ENCODE results near the gene IZUMO1R. TPM values are rescaled to one million over a fixed set of nuclear protein-coding genes. Genes with fewer than 3 reads are reported as not detected.

The IZUMO1R gene
- total RNA-seq, 1 experiment from 2014 or later, result not detected

- TF ChIP-seq E2F4 (CRISPR knock-in tag; IDR thresholded peaks at IDR 0.05; ENCODE audit: borderline replicate concordance, low read depth), result no peak
- no peak for TF ChIP-seq ZMAT4 (CRISPR knock-in tag; IDR thresholded peaks at IDR 0.05)
- TF ChIP-seq JUN (CRISPR knock-in tag; IDR thresholded peaks at IDR 0.05), result no peak
- no peak for TF ChIP-seq ESRRA (CRISPR knock-in tag; IDR thresholded peaks at IDR 0.05; ENCODE audit: borderline replicate concordance)
These were observed 26.4 kb downstream of the IZUMO1R start (continued) for GRCh38 chr11:94330789-94331188.

- ChIA-PET CTCF (interaction anchor here (0.5 to 1.6 kb wide), 2 partner anchors 172 to 515 kb away, joined by 3 to 4 read pairs; no protein-coding TSS in a partner anchor), POLR2A (no interaction called here)
- Mint-ChIP-seq H3K4me3 (no peak overlapping the region), H3K9me3 (peaks cover 2% of the 10 kb centered on the region; the same call in 1 of the 2 replicates), H3K4me1 (no peaks in the 10 kb centered on the region), H3K27ac (no peak overlapping the region), H3K27me3 (ENCODE audit: low read depth) (no peaks in the 10 kb centered on the region; the same call in 1 of the 2 replicates), H3K36me3 (no peaks in the 10 kb centered on the region)
- TF ChIP-seq ZNF317 (CRISPR knock-in tag; IDR thresholded peaks at IDR 0.05; ENCODE audit: borderline replicate concordance, low read depth), result no peak
- TF ChIP-seq ZNF121 (CRISPR knock-in tag; IDR thresholded peaks at IDR 0.05), result 0 out of 2 replicates have a peak, but pooled peaks have one; percentile 9
- ATAC-seq, result no peak
- peak; percentile 15 for DNase-seq (ENCODE audit: low spot score)
These were observed 28.4 kb downstream of the IZUMO1R start for GRCh38 chr11:94332814-94333213.

- POLR2A ChIA-PET, result no interaction called here
- no peak for DNase-seq (ENCODE audit: low spot score)
- Mint-ChIP-seq H3K27me3 (ENCODE audit: low read depth) (no peaks in the 10 kb centered on the region; the same call in 1 of the 2 replicates), H3K4me1 (no peaks in the 10 kb centered on the region), H3K27ac (no peak overlapping the region), H3K4me3 (no peak overlapping the region), H3K9me3 (peaks cover 15% of the 10 kb centered on the region), H3K36me3 (0 out of 2 replicates have a peak, but pooled peaks cover 4% of the 10 kb centered on the region)
- no peak for ATAC-seq
- CTCF ChIA-PET, result interaction anchor here (1.7 kb wide), 1 partner anchor 25 kb away, joined by 4 read pairs; no protein-coding TSS in a partner anchor
- TF ChIP-seq RORB (CRISPR knock-in tag; IDR thresholded peaks at IDR 0.05) (no peak), SOX15 (CRISPR knock-in tag; IDR thresholded peaks at IDR 0.05) (no peak), ATF2 (CRISPR knock-in tag; IDR thresholded peaks at IDR 0.05; ENCODE audit: borderline replicate concordance, low read depth) (no peak), E2F5 (CRISPR knock-in tag; IDR thresholded peaks at IDR 0.05) (no peak), HMGA2 (CRISPR knock-in tag; IDR thresholded peaks at IDR 0.05) (no peak), CREM (CRISPR knock-in tag; IDR thresholded peaks at IDR 0.05) (no peak), HMGXB4 (CRISPR knock-in tag; IDR thresholded peaks at IDR 0.05) (no peak), ZBTB43 (CRISPR knock-in tag; IDR thresholded peaks at IDR 0.05) (no peak), USF2 (CRISPR knock-in tag; IDR thresholded peaks at IDR 0.05) (no peak)
These were observed 31.7 kb downstream of the IZUMO1R start for GRCh38 chr11:94336033-94336432.
